Endometrium (tissue), 2 donors: ENCODE data around the gene FMNL3.

Experiments
- FAIRE-seq: peaks from 2 replicates; lab custom pipeline; 2012; peaks lifted over from hg19 to GRCh38; lab: Jason Lieb, UNC
- donor health status: control.
- donor health status: control.

Gene FMNL3

GRCh38 chr12:49649445-49649844 is 57.8 kb downstream of the FMNL3 start:
- no peak for FAIRE-seq

- FAIRE-seq: no peak
Measured at GRCh38 chr12:49648712-49649003, 58.5 kb downstream of the FMNL3 start.

- no peak for FAIRE-seq
Measured at GRCh38 chr12:49647827-49648711, 59.1 kb downstream of the FMNL3 start.

GRCh38 chr12:49646871-49647654 is 60.1 kb downstream of the FMNL3 start:
- no peak for FAIRE-seq

GRCh38 chr12:49646331-49646830 is 60.8 kb downstream of the FMNL3 start:
- no peak for FAIRE-seq

- no peak for FAIRE-seq
Measured at GRCh38 chr12:49645146-49646039, 61.8 kb downstream of the FMNL3 start.

- no peak for FAIRE-seq
Measured at GRCh38 chr12:49644620-49644994, 62.6 kb downstream of the FMNL3 start.

GRCh38 chr12:49643961-49644619 is 63.1 kb downstream of the FMNL3 start:
- FAIRE-seq: no peak

GRCh38 chr12:49643135-49643534 is 64.1 kb downstream of the FMNL3 start:
- no peak for FAIRE-seq

- no peak for FAIRE-seq
Measured at GRCh38 chr12:49642370-49642802, 64.8 kb downstream of the FMNL3 start.

- FAIRE-seq: no peak
Measured at GRCh38 chr12:49641748-49642369, 65.3 kb downstream of the FMNL3 start.

- FAIRE-seq: no peak
Measured at GRCh38 chr12:49636979-49637755, 70.0 kb downstream of the FMNL3 start.

- no peak for FAIRE-seq
Measured at GRCh38 chr12:49636574-49636973, 70.6 kb downstream of the FMNL3 start.

GRCh38 chr12:49635656-49636055 is 71.5 kb downstream of the FMNL3 start:
- FAIRE-seq: no peak

GRCh38 chr12:49635036-49635435 is 72.2 kb downstream of the FMNL3 start:
- FAIRE-seq: no peak

- no peak for FAIRE-seq
Measured at GRCh38 chr12:49633703-49634345, 73.4 kb downstream of the FMNL3 start.

GRCh38 chr12:49632986-49633702 is 74.1 kb downstream of the FMNL3 start:
- no peak for FAIRE-seq

GRCh38 chr12:49632401-49632800 is 74.8 kb downstream of the FMNL3 start:
- no peak for FAIRE-seq

- no peak for FAIRE-seq
Measured at GRCh38 chr12:49631336-49631907, 75.8 kb downstream of the FMNL3 start.
